ENCODE data around the gene SRCIN1. TPM values are rescaled to one million over a fixed set of nuclear protein-coding genes. Genes with fewer than 3 reads are reported as not detected.

SRCIN1 gene
- total RNA-seq, 1 donor = not detected

DNA sequence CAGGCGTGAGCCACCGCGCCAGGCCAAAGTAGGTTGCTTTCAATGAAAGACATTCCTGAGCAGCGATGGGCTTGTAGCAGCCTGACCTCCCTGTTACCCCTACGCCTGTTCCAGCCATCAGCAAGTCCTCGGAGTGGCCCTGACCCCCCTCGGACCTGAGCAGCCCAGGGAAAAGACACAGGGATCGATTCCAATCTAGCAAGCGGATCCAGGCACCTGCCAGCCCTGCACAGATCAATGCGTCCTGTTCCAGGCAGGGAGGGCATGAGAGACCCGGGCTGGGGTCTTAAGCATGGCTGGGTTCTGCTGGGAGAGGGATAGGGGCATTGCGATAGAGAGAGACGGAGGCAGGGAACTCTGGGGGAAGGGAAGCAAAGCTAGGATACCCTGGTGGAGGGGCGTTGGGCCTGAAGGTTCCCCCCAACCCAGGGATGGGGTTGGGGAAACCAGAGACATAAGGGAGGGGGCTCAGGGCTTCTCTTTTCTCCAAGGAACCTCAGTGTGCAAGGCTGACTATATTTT, 21.9 kb downstream of the SRCIN1 start:
- peaks cover 64% of the 10 kb centered on the region for H3K27me3 ChIP-seq (ENCODE audit: insufficient read depth, low read length)
- no peaks in the 10 kb centered on the region for H3K9me3 ChIP-seq (ENCODE audit: low read depth, low read length)
- H3K4me1 ChIP-seq (ENCODE audit: insufficient read depth, low read length) = peaks cover 6% of the 10 kb centered on the region
- H3K4me3 ChIP-seq (ENCODE audit: low read length) = no peak overlapping the region

GRCh38 chr17:38583176-38583575, 22.6 kb downstream of the SRCIN1 start:
- H3K9me3 ChIP-seq (ENCODE audit: low read depth, low read length) = no peaks in the 10 kb centered on the region
- H3K4me3 ChIP-seq (ENCODE audit: low read length) = no peak overlapping the region
- peaks cover 8% of the 10 kb centered on the region for H3K4me1 ChIP-seq (ENCODE audit: insufficient read depth, low read length)
- H3K27me3 ChIP-seq (ENCODE audit: insufficient read depth, low read length) = peaks cover 62% of the 10 kb centered on the region

DNA sequence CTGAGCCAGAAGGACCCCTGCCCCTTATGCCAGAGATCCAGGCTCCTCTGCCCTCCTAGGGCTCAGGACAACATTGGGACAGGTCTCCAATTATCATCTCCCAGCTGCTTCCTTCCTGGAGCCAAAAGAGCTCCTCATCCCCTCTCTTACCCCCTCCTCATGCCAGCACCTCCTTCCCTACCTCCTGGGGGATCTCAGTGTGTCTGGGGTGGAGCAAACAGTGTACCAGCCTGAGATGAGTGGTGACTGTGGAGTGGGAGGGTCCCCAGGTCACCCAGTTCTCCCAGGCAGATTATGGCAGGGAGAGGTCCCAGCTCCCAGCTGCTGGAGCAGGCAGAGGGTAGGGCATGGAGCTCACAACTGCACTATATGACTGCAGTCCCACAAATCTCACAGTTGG, 23.7 kb downstream of the SRCIN1 start:
- H3K4me3 ChIP-seq (ENCODE audit: low read length) = no peak overlapping the region
- H3K4me1 ChIP-seq (ENCODE audit: insufficient read depth, low read length) = peaks cover 10% of the 10 kb centered on the region
- peaks cover 62% of the 10 kb centered on the region for H3K27me3 ChIP-seq (ENCODE audit: insufficient read depth, low read length)
- H3K9me3 ChIP-seq (ENCODE audit: low read depth, low read length) = no peaks in the 10 kb centered on the region

DNA sequence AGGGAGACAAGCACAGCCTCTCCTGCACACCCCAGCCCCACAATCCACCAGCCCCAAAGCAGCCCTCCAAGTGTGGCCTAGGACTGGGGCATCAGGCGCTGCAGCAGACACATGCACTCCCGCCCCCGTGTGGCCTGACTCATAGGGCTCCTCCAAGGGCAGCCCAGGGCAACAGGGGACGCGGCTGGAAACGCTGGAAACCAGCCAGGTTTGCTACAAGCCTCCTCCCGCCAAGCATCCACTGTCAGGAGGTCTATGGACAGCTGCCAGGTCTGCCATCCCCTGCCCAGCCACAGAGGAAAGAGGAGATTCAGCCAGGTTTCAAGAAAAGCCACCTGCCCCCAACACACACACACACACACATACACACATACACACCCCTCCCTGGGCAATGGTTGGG, 25.8 kb downstream of the SRCIN1 start:
- H3K9me3 ChIP-seq (ENCODE audit: low read depth, low read length) = no peaks in the 10 kb centered on the region
- H3K27me3 ChIP-seq (ENCODE audit: insufficient read depth, low read length) = peaks cover 60% of the 10 kb centered on the region
- no peak overlapping the region for H3K4me3 ChIP-seq (ENCODE audit: low read length)
- H3K4me1 ChIP-seq (ENCODE audit: insufficient read depth, low read length) = peaks cover 10% of the 10 kb centered on the region

DNA sequence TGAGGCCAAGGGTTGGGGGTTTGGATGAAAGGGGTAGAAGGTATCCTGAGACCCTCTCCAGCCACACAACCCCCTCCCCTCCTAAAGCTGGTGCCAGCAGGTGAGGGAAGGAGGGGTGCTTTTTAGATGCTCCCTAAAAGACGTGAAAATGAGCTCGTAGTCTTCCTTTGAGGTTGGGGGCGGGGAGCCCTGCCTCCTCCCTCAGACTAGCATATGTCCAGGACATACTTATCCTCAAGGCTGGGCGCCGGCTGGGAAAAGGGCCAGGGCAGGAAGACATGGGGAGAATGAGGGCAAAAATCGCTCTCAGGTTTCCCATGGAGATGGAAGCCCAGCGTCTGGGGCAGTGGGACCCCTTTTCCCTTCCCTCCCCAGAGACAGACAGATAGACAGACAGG, 26.7 kb downstream of the SRCIN1 start:
- Histone ChIP-seq H3K27me3 (ENCODE audit: insufficient read depth, low read length) (peaks cover 61% of the 10 kb centered on the region), H3K4me1 (ENCODE audit: insufficient read depth, low read length) (peaks cover 3% of the 10 kb centered on the region), H3K4me3 (ENCODE audit: low read length) (no peak overlapping the region), H3K9me3 (ENCODE audit: low read depth, low read length) (no peaks in the 10 kb centered on the region)

- Histone ChIP-seq H3K9me3 (ENCODE audit: low read depth, low read length) (no peaks in the 10 kb centered on the region), H3K27me3 (ENCODE audit: insufficient read depth, low read length) (peaks cover 65% of the 10 kb centered on the region), H3K4me3 (ENCODE audit: low read length) (no peak overlapping the region), H3K4me1 (ENCODE audit: insufficient read depth, low read length) (peaks cover 3% of the 10 kb centered on the region)
Observed at GRCh38 chr17:38578229-38579082, 27.3 kb downstream of the SRCIN1 start.

- no peak overlapping the region for H3K4me3 ChIP-seq (ENCODE audit: low read length)
- peaks cover 72% of the 10 kb centered on the region for H3K27me3 ChIP-seq (ENCODE audit: insufficient read depth, low read length)
- H3K9me3 ChIP-seq (ENCODE audit: low read depth, low read length) = no peaks in the 10 kb centered on the region
- H3K4me1 ChIP-seq (ENCODE audit: insufficient read depth, low read length) = peaks cover 3% of the 10 kb centered on the region
Observed at GRCh38 chr17:38577645-38578173, 28.0 kb downstream of the SRCIN1 start.

DNA sequence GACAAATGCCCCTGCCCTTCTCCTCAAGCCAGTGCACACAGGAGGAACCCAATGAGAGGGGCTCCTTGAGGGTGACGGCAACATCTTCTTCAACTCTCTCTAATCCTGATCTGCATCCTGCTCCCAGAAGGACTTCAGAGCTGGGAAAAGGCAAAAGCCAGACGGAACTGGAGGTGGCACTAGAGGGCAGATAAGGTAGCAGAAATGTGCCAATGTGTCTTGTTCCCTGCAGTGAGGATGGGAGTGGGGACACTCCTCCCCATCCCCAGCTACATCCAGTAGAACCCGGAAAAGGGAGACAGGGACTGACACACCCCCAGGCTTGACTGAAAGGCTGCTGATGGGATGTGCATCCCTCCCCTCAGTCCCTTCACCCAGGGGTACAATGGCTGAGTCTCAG, 28.5 kb downstream of the SRCIN1 start:
- H3K27me3 ChIP-seq (ENCODE audit: insufficient read depth, low read length) = peaks cover 72% of the 10 kb centered on the region
- no peak overlapping the region for H3K4me3 ChIP-seq (ENCODE audit: low read length)
- peaks cover 3% of the 10 kb centered on the region for H3K4me1 ChIP-seq (ENCODE audit: insufficient read depth, low read length)
- H3K9me3 ChIP-seq (ENCODE audit: low read depth, low read length) = no peaks in the 10 kb centered on the region

GRCh38 chr17:38575781-38576180, 30.0 kb downstream of the SRCIN1 start:
- Histone ChIP-seq H3K27me3 (ENCODE audit: insufficient read depth, low read length) (peaks cover 84% of the 10 kb centered on the region), H3K9me3 (ENCODE audit: low read depth, low read length) (no peaks in the 10 kb centered on the region), H3K4me3 (ENCODE audit: low read length) (no peak overlapping the region), H3K4me1 (ENCODE audit: insufficient read depth, low read length) (peaks cover 3% of the 10 kb centered on the region)

DNA sequence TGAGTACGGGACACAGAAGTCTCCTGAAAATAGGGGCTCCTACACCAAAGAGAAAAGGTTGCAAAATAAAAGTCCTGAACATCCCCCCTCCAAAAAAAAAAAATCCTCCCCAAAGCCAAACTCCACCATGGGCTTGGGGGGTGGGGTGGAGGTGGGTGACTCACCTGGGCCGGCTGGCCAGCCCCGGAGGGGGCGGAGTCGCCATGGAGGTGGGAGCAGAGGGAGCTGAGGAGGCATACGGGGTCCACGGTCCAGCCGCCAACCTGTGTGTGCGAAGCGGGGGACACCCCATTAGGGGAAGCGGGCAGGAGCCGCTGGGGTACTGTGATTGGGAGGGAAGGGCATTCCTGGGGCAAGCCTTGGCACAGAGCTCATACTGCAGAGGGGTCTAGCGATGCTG, 31.0 kb downstream of the SRCIN1 start:
- Histone ChIP-seq H3K4me1 (ENCODE audit: insufficient read depth, low read length) (peaks cover 3% of the 10 kb centered on the region), H3K9me3 (ENCODE audit: low read depth, low read length) (no peaks in the 10 kb centered on the region), H3K4me3 (ENCODE audit: low read length) (no peak overlapping the region), H3K27me3 (ENCODE audit: insufficient read depth, low read length) (peaks cover 80% of the 10 kb centered on the region)

GRCh38 chr17:38572669-38573365, 32.9 kb downstream of the SRCIN1 start:
- Histone ChIP-seq H3K27me3 (ENCODE audit: insufficient read depth, low read length) (peaks cover 69% of the 10 kb centered on the region), H3K4me1 (ENCODE audit: insufficient read depth, low read length) (no peaks in the 10 kb centered on the region), H3K4me3 (ENCODE audit: low read length) (no peak overlapping the region), H3K9me3 (ENCODE audit: low read depth, low read length) (no peaks in the 10 kb centered on the region)

GRCh38 chr17:38571833-38572668, 33.7 kb downstream of the SRCIN1 start:
- Histone ChIP-seq H3K27me3 (ENCODE audit: insufficient read depth, low read length) (peaks cover 69% of the 10 kb centered on the region), H3K4me1 (ENCODE audit: insufficient read depth, low read length) (no peaks in the 10 kb centered on the region), H3K9me3 (ENCODE audit: low read depth, low read length) (no peaks in the 10 kb centered on the region), H3K4me3 (ENCODE audit: low read length) (no peak overlapping the region)

GRCh38 chr17:38569701-38570512, 35.8 kb downstream of the SRCIN1 start:
- no peaks in the 10 kb centered on the region for H3K4me1 ChIP-seq (ENCODE audit: insufficient read depth, low read length)
- no peak overlapping the region for H3K4me3 ChIP-seq (ENCODE audit: low read length)
- peaks cover 71% of the 10 kb centered on the region for H3K27me3 ChIP-seq (ENCODE audit: insufficient read depth, low read length)
- H3K9me3 ChIP-seq (ENCODE audit: low read depth, low read length) = no peaks in the 10 kb centered on the region
